ENCODE results near the gene PSMB3. TPM values are rescaled to one million over a fixed set of nuclear protein-coding genes. Genes with fewer than 3 reads are reported as not detected.

PSMB3 gene
- total RNA-seq, 1 donor from 2014 or later, result 138 TPM

DNA sequence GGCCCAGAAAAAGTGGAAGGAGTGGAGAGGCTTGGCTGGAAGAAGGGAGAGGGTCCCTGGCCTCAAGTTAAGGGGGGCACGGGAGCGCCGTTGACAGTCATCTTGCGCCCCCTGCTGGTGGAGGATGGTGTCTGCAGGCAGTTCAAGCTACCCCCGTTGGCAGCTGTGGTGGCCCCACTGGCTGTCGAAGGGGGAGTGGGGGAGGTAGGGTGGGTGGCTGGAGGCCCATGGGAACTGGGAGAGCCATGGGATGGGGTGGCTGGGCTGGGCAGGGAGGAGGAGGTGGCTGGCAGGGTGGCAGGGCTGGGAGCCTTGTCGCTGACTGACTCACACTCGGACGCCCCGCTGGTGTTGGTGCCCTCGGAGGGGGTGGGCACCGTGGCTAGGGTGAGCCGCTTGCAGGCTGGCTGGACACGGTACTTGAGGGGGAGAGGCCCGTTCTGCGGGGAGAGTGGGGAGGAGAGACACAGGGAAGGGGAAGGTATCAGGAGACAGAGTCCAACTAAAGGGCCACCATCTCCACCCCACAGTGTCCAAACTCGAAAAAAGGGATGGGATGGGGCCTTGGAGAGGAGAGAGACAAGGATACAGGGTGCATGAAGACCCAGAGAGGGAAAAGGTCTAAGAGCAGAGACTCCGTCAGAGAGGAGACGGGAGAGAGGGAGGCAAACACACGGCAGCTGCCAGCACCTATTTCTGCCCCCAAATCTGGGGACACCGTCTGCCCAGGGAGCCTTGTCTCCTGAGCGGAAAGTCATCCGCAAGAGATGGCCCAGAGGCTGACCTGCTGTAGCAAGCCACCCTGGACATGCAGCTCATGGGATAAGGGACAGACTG is 17.2 kb upstream of the PSMB3 start:
- Mint-ChIP-seq H3K27me3 (no peaks in the 10 kb centered on the region), H3K27ac (peak overlapping the region; percentile 41), H3K4me3 (ENCODE audit: low read depth) (no peak overlapping the region), H3K9me3 (ENCODE audit: low read depth) (no peaks in the 10 kb centered on the region), H3K4me1 (ENCODE audit: low read depth) (peaks cover 3% of the 10 kb centered on the region), H3K36me3 (ENCODE audit: insufficient read depth) (peaks cover 12% of the 10 kb centered on the region)
- TF ChIP-seq, protein P1, sequence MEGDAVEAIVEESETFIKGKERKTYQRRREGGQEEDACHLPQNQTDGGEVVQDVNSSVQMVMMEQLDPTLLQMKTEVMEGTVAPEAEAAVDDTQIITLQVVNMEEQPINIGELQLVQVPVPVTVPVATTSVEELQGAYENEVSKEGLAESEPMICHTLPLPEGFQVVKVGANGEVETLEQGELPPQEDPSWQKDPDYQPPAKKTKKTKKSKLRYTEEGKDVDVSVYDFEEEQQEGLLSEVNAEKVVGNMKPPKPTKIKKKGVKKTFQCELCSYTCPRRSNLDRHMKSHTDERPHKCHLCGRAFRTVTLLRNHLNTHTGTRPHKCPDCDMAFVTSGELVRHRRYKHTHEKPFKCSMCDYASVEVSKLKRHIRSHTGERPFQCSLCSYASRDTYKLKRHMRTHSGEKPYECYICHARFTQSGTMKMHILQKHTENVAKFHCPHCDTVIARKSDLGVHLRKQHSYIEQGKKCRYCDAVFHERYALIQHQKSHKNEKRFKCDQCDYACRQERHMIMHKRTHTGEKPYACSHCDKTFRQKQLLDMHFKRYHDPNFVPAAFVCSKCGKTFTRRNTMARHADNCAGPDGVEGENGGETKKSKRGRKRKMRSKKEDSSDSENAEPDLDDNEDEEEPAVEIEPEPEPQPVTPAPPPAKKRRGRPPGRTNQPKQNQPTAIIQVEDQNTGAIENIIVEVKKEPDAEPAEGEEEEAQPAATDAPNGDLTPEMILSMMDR (IDR thresholded peaks at IDR 0.05; ENCODE audit: unreplicated experiment), result peak; percentile 87
- peak; percentile 63 for DNase-seq (ENCODE audit: low spot score, unreplicated experiment)

DNA sequence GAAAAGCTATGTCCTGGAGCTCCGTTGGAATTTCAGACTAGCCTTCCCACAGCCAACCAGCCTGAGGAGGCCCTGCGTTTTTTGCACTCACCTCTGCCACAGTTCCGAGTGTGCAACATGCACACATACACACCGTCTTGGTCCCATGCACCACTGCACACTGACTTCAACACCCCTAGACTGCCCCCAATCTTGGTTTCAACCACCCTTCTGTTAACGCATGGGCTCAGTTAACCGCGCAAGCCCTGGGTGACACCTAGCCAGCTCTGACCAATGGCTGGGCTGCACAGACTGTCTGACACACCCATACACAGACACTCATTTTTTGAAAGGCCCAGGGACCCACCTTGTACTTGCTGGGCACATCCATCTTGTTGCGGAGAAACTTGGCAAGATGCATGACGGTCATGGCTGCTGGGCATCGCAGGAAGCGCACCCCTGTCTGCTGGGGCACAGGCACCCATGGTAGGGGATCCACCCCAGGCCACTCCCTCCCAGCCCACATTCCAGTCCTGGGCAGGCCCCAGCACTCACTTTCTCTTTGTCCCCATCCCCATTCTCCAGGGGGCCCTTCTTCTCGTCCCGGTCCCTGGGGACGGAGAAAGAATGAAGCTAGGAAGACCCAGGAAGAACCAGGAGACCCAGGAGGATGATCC is 14.4 kb upstream of the PSMB3 start:
- Mint-ChIP-seq H3K27me3 (no peaks in the 10 kb centered on the region), H3K9me3 (ENCODE audit: low read depth) (no peaks in the 10 kb centered on the region), H3K27ac (no peak overlapping the region), H3K36me3 (ENCODE audit: insufficient read depth) (peaks cover 9% of the 10 kb centered on the region), H3K4me3 (ENCODE audit: low read depth) (no peak overlapping the region), H3K4me1 (ENCODE audit: low read depth) (peaks cover 9% of the 10 kb centered on the region)
- TF ChIP-seq, protein P1 (IDR thresholded peaks at IDR 0.05; ENCODE audit: unreplicated experiment), result no peak
- no peak for DNase-seq (ENCODE audit: low spot score, unreplicated experiment)

DNA sequence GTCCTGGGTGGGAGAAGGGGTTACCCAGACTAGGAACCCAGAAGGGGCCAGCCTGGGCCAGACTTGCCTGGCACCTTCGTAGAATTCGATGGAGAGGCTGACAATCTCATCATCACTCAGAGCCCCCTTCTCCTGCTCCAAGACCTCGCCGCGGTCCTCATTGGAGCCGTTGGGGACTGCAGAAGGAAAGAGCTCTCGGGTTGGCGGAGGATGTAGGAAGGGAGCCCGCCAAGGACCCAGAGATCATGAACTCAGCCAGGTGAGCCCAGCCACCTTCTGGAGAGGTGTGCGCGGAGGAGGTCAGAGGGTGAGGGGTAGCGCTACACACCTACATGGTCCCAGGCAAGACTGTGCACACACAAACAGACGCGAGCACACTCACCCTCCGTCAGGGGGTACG is 13.9 kb upstream of the PSMB3 start:
- peaks cover 9% of the 10 kb centered on the region for H3K36me3 Mint-ChIP-seq (ENCODE audit: insufficient read depth)
- peaks cover 14% of the 10 kb centered on the region for H3K4me1 Mint-ChIP-seq (ENCODE audit: low read depth)
- no peak overlapping the region for H3K4me3 Mint-ChIP-seq (ENCODE audit: low read depth)
- TF ChIP-seq, protein P1 (IDR thresholded peaks at IDR 0.05; ENCODE audit: unreplicated experiment), result no peak
- no peak overlapping the region for H3K27ac Mint-ChIP-seq
- H3K9me3 Mint-ChIP-seq (ENCODE audit: low read depth), result no peaks in the 10 kb centered on the region
- H3K27me3 Mint-ChIP-seq, result no peaks in the 10 kb centered on the region
- DNase-seq (ENCODE audit: low spot score, unreplicated experiment), result no peak

DNA sequence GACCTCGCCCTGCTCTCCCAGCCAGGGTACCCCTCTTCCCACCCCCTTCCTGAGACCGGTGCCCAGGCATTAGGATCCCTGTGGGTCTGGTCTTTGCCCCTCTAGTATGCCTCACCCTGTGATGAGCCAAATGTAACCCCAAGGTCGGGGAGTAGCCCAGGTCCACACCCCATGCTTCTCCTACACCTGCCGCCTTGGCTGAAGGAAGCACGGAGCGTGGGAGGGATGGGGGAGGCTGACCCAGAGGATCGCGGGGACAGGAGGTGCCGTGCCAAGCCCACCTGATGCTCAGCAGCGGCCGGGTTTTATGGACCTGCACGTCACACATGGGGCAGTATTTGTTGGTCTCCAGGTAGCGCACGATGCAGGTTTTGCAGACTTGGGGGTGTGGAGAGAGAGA is 13.2 kb upstream of the PSMB3 start:
- Mint-ChIP-seq H3K4me1 (ENCODE audit: low read depth) (peaks cover 21% of the 10 kb centered on the region), H3K9me3 (ENCODE audit: low read depth) (no peaks in the 10 kb centered on the region)

DNA sequence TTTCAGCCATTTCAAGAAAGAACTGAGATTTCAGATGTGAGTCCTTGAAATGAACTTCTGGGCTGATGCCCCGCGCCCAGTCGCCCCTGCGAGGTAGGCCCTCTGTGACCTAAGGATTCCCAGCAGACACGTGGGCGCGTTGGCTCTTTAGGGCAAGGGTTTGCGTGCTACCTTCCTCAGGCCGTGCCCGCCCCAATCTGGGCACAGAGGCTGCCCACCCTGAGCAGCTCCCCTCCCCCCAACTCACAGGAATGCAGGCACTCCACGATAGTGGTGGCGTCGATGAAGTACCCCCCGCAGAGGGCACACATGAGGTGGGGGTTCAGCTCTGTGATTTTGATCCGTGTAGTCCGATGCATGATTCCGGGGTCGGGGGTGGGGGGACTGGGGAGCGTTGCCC is 12.5 kb upstream of the PSMB3 start:
- Mint-ChIP-seq H3K4me3 (ENCODE audit: low read depth) (no peak overlapping the region), H3K36me3 (ENCODE audit: insufficient read depth) (peaks cover 8% of the 10 kb centered on the region), H3K9me3 (ENCODE audit: low read depth) (no peaks in the 10 kb centered on the region), H3K27ac (no peak overlapping the region), H3K27me3 (no peaks in the 10 kb centered on the region), H3K4me1 (ENCODE audit: low read depth) (peaks cover 26% of the 10 kb centered on the region)
- no peak for DNase-seq (ENCODE audit: low spot score, unreplicated experiment)
- TF ChIP-seq, protein P1 (IDR thresholded peaks at IDR 0.05; ENCODE audit: unreplicated experiment), result no peak

More for the DNA sequence above, 13.2 kb upstream of the PSMB3 start:
- Mint-ChIP-seq H3K27me3 (no peaks in the 10 kb centered on the region), H3K4me3 (ENCODE audit: low read depth) (no peak overlapping the region), H3K36me3 (ENCODE audit: insufficient read depth) (peaks cover 9% of the 10 kb centered on the region), H3K27ac (no peak overlapping the region)
- TF ChIP-seq, protein P1 (IDR thresholded peaks at IDR 0.05; ENCODE audit: unreplicated experiment), result no peak
- no peak for DNase-seq (ENCODE audit: low spot score, unreplicated experiment)

All from progenitor cell of endocrine pancreas (in vitro differentiated cells).